HG02759 (cell line): ENCODE data around the gene ABCA5.
"Not testable (repeated sequence)": the region's sequence is repeated elsewhere in the genome, so short reads cannot be mapped to it uniquely, and the experiment has no call there.

Experiments used
- ATAC-seq: cut with Tn5 transposase; IDR thresholded peaks from one replicate; pipeline ENCODE4 v1.9.1; 2021; ENCODE audit warnings: mild to moderate bottlenecking, moderate library complexity; ENCODE audit not compliant: unreplicated experiment

Gene ABCA5

DNA sequence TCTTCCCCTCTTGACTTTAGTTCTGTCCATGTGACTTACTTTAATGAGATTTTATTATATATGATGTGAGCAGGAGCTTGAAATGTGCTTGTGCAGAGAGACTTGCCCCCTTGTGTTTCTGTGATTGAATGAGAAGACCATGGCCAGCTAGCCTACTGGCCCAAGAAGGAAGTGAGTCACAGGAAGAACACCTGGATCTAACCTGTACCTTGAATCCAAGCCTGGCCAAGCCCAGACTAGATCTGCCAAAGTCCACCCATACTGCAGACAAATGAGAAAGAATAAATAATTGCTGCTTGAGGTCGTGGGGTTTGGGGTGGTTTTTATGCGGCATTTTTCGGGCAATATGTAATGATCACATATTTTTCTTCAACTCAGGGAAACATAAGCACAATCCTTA, 107.9 kb downstream of the ABCA5 start:
- ATAC-seq, result no peak

DNA sequence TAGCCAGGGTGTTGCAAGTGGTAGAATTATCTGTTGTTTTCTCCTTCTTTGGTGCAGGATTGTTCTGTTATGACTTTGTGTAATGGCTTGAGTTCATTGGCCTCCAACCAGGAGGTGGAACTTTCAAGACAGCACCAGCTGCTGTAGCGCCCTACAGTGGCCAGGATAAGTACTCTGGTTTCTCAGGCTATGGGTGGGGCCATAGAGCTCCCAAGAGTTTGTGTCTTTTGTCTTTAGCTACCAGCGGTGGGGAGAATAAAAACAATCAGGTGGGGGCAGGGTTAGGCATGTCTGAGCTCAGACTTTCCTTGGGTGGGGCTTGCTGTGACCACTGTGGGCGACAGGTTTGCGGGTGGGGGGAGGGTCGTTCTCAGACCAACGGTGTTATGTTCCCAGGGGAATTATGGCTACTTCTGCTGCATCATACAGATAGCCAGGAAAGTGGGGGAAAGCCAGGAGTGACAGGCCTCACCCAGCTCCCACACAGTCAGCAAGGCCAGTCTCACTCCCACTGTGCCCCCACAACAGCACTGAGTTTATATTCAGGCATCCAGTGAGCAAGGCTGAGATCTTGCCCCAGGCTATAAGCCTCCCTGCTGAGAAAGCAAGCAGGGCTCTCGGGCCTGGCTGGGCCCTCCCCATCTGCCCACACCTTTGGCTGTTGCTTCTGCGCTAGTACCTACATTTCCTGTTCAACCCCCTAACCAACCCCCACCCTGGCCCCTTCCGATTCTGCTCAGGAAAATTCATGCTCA, 113.7 kb downstream of the ABCA5 start:
- ATAC-seq, result no peak

DNA sequence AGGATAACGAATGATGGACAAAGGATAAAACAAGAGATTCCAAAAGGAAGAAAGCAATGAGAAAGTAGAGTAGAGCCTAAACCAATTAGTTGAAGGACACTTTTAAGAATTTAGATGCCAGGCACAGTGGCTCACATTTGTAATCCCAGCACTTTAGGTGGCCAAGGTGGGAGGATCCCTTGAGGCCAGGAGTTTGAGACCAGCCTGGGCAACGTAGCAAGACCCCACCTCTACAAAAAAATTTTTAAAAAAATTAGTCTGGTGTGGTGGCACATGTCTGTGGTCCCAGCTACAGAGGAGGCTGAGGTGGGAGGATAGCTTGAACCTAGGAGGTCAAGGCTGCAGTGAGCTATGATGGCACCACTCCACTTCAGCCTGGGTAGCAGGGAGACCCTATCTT, 118.3 kb downstream of the ABCA5 start:
- ATAC-seq, result no peak

DNA sequence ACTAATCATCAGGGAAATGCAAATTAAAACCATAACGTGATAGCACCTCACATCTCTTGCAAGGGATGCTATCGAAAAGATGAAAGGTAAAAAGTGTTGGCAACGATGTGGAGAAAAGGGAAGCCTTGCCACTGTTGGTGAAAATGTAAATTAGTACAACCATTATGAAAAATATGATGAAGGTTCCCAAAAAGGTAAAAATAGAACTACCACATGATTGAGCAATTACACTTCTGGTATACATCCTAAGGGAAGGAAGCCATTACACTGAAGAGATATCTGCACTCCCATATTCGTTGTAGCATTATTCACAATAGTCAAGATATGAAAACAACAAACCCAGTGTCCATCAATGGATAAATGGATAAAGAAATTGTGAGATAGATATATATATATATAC, 119.8 kb downstream of the ABCA5 start:
- ATAC-seq, result no peak

DNA sequence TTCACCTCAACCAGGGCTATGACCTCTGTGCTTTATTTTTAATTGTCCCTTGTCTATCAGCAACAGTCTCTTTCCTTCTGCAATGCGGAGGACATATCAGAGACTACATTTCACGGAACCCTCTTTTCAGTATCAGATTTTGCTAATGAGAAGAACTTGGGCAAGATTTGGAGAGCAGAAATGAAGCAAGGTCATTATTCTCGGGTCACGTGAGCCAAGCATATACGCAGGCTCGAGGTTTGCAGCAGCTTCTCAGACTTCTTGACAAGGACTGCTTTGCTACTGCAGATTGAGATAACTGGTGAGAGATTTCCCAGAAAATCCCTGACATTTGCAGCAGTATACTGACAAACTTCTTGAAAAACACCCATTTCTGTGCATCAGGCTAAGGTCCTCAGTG, 128.7 kb downstream of the ABCA5 start:
- ATAC-seq, result no peak

DNA sequence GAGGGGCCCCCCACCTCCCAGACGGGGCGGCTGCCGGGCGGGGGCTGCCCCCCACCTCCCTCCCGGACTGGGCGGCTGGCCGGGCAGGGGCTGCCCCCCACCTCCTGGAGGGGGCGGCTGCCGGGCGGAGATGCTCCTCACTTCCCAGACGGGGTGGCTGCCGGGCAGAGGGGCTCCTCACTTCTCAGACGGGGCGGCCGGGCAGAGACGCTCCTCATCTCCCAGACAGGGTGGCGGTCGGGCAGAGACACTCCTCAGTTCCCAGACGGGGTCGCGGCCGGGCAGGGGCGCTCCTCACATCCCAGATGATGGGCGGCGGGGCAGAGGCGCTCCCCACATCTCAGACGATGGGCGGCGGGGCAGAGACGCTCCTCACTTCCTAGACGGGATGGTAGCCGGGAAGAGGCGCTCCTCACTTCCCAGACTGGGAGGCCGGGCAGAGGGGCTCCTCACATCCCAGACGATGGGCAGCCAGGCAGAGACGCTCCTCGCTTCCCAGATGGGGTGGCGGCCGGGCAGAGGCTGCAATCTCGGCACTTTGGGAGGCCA, 130.8 kb downstream of the ABCA5 start:
- ATAC-seq, result not testable (repeated sequence)
